OCI-LY1 (cell line): ENCODE measurements around the gene DBN1.

Experiments
- H2AFZ ChIP-seq: fragments of 200-600 bp; sonication (generic), shearing (Covaris generic); 2 replicates; pipeline ENCODE4 v1.6.0; 2014; ENCODE audit warnings: antibody characterized with exemption, mild to moderate bottlenecking, low read length
- H3F3A ChIP-seq: fragments of 200-600 bp; sonication (generic), shearing (Covaris generic); 2 replicates; pipeline ENCODE4 v1.6.0; 2014; ENCODE audit warnings: mild to moderate bottlenecking, antibody characterized with exemption, low read length, moderate library complexity; ENCODE audit not compliant: insufficient read depth
- H3K27ac ChIP-seq: fragments of 200-600 bp; sonication (generic); 2 replicates; pipeline ENCODE4 v1.5.1; 2014; ENCODE audit warnings: low read length, mixed run types, mild to moderate bottlenecking, low read depth; ENCODE audit not compliant: poor library complexity, severe bottlenecking
- H3K27me3 ChIP-seq: fragments of 200-600 bp; sonication (generic); 2 replicates; pipeline ENCODE4 v1.6.0; 2014; ENCODE audit warnings: antibody characterized with exemption, mild to moderate bottlenecking, low read length, moderate library complexity; ENCODE audit not compliant: insufficient read depth
- H3K36me3 ChIP-seq: fragments of 200-600 bp; sonication (generic); 2 replicates; pipeline ENCODE4 v1.6.1; 2014; ENCODE audit warnings: mild to moderate bottlenecking, antibody characterized with exemption, low read length, moderate library complexity, mixed read lengths; ENCODE audit not compliant: insufficient read depth
- H3K4me1 ChIP-seq: fragments of 200-600 bp; sonication (generic); 2 replicates; pipeline ENCODE4 v1.5.1; 2014; ENCODE audit warnings: mild to moderate bottlenecking, low read length, moderate library complexity; ENCODE audit not compliant: insufficient read depth, severe bottlenecking
- H3K4me2 ChIP-seq: fragments of 200-600 bp; sonication (generic), shearing (Covaris generic); 2 replicates; pipeline ENCODE4 v1.6.1; 2014; ENCODE audit warnings: low read length
- H3K4me3 ChIP-seq: fragments of 200-600 bp; sonication (generic); 2 replicates; pipeline ENCODE4 v1.5.1; 2014; ENCODE audit warnings: low read length, low read depth, mild to moderate bottlenecking, mixed read lengths; ENCODE audit not compliant: poor library complexity, severe bottlenecking
- H3K79me2 ChIP-seq: fragments of 200-600 bp; shearing (Covaris generic); 2 replicates; pipeline ENCODE4 v1.6.1; 2016; ENCODE audit warnings: mixed run types, low read length, mixed read lengths; ENCODE audit not compliant: insufficient read depth
- H3K9ac ChIP-seq: fragments of 200-600 bp; sonication (generic), shearing (Covaris generic); 2 replicates; pipeline ENCODE4 v1.6.1; 2014; ENCODE audit warnings: mild to moderate bottlenecking, low read length, mixed read lengths
- H3K9me2 ChIP-seq: fragments of 200-600 bp; sonication (generic), shearing (Covaris generic); 2 replicates; pipeline ENCODE4 v1.6.1; 2014; ENCODE audit warnings: low read depth, mild to moderate bottlenecking, low read length, mixed read lengths
- H3K9me3 ChIP-seq: fragments of 200-600 bp; shearing (Covaris generic); 2 replicates; pipeline ENCODE4 v1.6.1; 2014; ENCODE audit warnings: low read length, mixed read lengths
- H4K20me1 ChIP-seq: fragments of 200-600 bp; sonication (generic), shearing (Covaris generic); 2 replicates; pipeline ENCODE4 v1.6.0; 2016; ENCODE audit warnings: mild to moderate bottlenecking, low read length; ENCODE audit not compliant: insufficient read depth
- EZH2 ChIP-seq: fragments of 200-600 bp; sonication (generic), shearing (Covaris generic); IDR thresholded peaks from 2 replicates; pipeline ENCODE4 v1.8.0; 2017; ENCODE audit warnings: borderline replicate concordance, mixed run types, mild to moderate bottlenecking, antibody characterized with exemption, low read length, moderate library complexity, mixed read lengths
- TF ChIP-seq, protein P1 (sequence below): fragments of 200-600 bp; sonication (generic), shearing (Covaris generic); IDR thresholded peaks from 2 replicates; pipeline ENCODE4 v1.5.1; 2017; ENCODE audit warnings: mild to moderate bottlenecking, antibody characterized with exemption, low read length, moderate library complexity, mixed read lengths

Gene DBN1

DNA sequence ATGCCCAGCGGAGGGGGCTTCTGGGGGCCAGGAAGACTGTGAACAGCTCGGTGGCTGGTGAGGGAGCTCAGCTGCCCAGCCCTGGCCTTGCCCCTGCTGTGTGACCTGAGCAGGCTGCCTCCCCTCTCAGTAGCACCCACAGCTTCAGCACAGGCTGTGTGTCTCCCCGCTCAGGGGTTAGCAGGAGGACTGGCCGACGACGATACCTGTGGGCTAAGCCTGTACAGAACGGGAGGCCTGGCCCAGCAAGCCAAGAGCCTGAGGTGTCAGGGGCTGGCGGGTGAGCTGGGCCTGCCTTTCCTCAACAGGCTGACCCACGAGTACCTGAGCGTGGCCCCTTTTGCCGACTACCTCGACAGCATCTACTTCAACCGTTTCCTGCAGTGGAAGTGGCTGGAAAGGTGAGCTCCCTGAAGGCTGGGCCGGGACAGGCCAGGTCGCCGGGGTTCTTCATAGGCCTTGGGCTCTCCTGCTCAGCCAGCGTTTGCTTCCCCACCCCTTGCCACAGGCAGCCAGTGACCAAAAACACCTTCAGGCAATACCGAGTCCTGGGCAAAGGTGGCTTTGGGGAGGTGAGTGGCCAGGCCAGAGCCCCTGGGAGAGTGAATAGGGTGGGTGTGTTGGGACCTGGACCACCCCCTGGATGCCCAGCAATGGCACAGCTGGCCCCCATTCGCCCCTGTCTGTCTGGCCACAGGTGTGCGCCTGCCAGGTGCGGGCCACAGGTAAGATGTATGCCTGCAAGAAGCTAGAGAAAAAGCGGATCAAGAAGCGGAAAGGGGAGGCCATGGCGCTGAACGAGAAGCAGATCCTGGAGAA lies 40.4 kb downstream of the DBN1 start:
- Histone ChIP-seq H3K27me3 (no peaks in the 10 kb centered on the region), H3K4me2 (no peak overlapping the region), H2AFZ (no peak overlapping the region), H3F3A (no peaks in the 10 kb centered on the region), H3K4me3 (no peak overlapping the region), H3K9ac (no peak overlapping the region), H3K9me3 (no peaks in the 10 kb centered on the region), H3K79me2 (no peaks in the 10 kb centered on the region), H3K4me1 (peaks cover 44% of the 10 kb centered on the region), H3K36me3 (peaks cover 67% of the 10 kb centered on the region), H3K9me2 (no peaks in the 10 kb centered on the region), H4K20me1 (no peaks in the 10 kb centered on the region), H3K27ac (no peak overlapping the region)
- TF ChIP-seq, protein P1, sequence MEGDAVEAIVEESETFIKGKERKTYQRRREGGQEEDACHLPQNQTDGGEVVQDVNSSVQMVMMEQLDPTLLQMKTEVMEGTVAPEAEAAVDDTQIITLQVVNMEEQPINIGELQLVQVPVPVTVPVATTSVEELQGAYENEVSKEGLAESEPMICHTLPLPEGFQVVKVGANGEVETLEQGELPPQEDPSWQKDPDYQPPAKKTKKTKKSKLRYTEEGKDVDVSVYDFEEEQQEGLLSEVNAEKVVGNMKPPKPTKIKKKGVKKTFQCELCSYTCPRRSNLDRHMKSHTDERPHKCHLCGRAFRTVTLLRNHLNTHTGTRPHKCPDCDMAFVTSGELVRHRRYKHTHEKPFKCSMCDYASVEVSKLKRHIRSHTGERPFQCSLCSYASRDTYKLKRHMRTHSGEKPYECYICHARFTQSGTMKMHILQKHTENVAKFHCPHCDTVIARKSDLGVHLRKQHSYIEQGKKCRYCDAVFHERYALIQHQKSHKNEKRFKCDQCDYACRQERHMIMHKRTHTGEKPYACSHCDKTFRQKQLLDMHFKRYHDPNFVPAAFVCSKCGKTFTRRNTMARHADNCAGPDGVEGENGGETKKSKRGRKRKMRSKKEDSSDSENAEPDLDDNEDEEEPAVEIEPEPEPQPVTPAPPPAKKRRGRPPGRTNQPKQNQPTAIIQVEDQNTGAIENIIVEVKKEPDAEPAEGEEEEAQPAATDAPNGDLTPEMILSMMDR, result no peak
- TF ChIP-seq EZH2, result no peak

DNA sequence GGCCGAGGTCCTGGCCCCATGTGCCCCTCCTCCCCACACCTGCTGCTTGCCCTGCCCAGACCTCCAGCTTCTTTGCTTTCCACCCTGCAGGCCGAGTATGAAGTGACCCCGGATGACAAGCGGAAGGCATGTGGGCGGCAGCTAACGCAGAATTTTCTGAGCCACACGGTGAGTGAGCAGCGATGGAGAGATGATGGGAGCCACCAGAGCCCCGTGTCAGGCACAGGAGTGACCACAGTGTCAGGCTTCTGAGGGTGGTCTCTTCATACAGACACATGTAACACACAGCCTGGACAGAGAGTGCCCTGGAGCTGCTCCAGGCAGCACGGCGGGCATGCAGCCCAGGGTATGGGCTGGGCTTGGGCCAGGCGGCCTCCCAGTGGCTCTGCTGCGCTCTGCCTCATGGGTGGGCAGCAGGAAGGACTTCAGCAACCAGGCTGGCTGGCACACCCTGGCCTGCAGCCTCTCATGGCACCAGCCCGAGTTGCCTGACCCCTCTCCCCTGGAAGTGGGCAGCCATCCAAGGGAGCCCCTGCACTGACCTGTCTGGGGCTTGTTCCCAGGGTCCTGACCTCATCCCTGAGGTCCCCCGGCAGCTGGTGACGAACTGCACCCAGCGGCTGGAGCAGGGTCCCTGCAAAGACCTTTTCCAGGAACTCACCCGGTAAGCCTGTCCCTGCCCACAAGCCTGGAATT lies 41.1 kb downstream of the DBN1 start:
- Histone ChIP-seq H3F3A (no peaks in the 10 kb centered on the region), H4K20me1 (no peaks in the 10 kb centered on the region), H3K27me3 (no peaks in the 10 kb centered on the region), H2AFZ (no peak overlapping the region), H3K4me1 (peaks cover 52% of the 10 kb centered on the region), H3K9me3 (no peaks in the 10 kb centered on the region), H3K4me3 (peak overlapping the region; percentile 4), H3K79me2 (no peaks in the 10 kb centered on the region), H3K4me2 (peak overlapping the region; percentile 78), H3K9me2 (no peaks in the 10 kb centered on the region), H3K27ac (peak overlapping the region; percentile 87), H3K36me3 (peaks cover 60% of the 10 kb centered on the region), H3K9ac (peak overlapping the region; percentile 3; the same call in 1 of the 2 replicates)
- TF ChIP-seq, protein P1, result no peak
- TF ChIP-seq EZH2, result no peak

DNA sequence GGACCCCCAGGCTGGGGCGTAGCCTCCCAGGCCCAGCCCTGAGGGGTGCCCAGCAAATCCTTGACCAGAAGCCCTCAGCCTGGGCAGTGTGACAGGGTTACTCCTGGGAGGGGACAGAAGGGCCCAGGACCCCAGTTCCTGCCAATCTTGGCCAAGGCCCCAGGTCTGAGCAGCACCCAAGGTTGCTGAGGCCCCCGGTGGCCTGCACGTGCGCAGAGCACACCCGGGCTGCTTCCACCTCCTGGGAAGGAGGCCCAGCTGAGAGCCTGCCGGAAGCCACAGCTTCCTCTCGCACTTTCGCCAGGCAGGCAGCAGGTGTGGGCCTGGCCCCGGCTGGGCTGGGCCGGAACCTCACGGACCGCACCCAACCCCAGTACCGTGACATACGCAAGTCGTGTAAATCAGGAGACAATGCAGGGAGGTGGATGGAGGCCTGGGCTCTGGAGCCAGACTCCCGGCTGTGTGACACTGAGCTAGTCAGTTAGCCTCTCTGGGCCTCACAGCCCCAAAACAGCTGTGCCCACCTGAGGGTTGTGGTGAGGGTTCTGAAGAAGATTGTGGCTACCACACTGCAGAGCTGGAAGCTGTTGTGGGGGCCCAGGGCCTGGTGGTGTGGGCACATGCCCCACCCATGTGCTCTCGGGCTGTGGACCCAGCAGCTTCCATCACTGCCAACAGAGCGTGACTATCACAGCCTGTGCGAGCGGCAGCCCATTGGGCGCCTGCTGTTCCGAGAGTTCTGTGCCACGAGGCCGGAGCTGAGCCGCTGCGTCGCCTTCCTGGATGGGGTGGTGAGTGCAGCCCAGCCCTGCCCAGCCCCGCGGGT lies 41.9 kb downstream of the DBN1 start:
- Histone ChIP-seq H4K20me1 (no peaks in the 10 kb centered on the region), H3K9ac (peak overlapping the region; percentile 47; the same call in 1 of the 2 replicates), H3K27ac (peak overlapping the region; percentile 87), H2AFZ (no peak overlapping the region), H3K4me2 (peak overlapping the region; percentile 78), H3K4me1 (peaks cover 56% of the 10 kb centered on the region), H3K9me3 (no peaks in the 10 kb centered on the region), H3K9me2 (no peaks in the 10 kb centered on the region), H3K36me3 (peaks cover 54% of the 10 kb centered on the region), H3K27me3 (no peaks in the 10 kb centered on the region), H3K79me2 (no peaks in the 10 kb centered on the region), H3F3A (no peaks in the 10 kb centered on the region), H3K4me3 (peak overlapping the region; percentile 4)
- TF ChIP-seq, protein P1, result no peak
- TF ChIP-seq EZH2, result no peak
